MCF 10A (cell line): ENCODE measurements around the gene OTUD5. TPM values are rescaled to one million over a fixed set of nuclear protein-coding genes. Genes with fewer than 3 reads are reported as not detected.

ENCODE experiments used
- BruUV-seq: library from RNA; stranded (reverse); fragments of 400-500 nt; replicated peaks from 2 replicates; lab custom pipeline; 2021; lab: Mats Ljungman, UMichigan
- CTCF ChIA-PET: fragments of 300-600 bp; sonication (Branson Sonifier 250); formaldehyde crosslinking; extraction: SDS; loops from one replicate; lab custom pipeline; 2021; ENCODE audit warnings: antibody characterized with exemption, inconsistent platforms; lab: Yijun Ruan, JAX
- POLR2A ChIA-PET: fragments of 300-600, 350-650 bp; sonication (Branson Sonifier 250); formaldehyde crosslinking; extraction: SDS; loops from one replicate; lab custom pipeline; 2020; ENCODE audit warnings: antibody characterized with exemption, inconsistent platforms; lab: Yijun Ruan, JAX
- DNase-seq: peaks from one replicate; pipeline ENCODE4 v3.0.0-alpha.2; 2018; ENCODE audit not compliant: unreplicated experiment
- H3K27ac Mint-ChIP-seq: one replicate; pipeline ENCODE4 v1.8.0; 2022; ENCODE audit warnings: mild to moderate bottlenecking, low read depth, mixed read lengths; ENCODE audit not compliant: unreplicated experiment
- H3K27me3 Mint-ChIP-seq: one replicate; pipeline ENCODE4 v1.8.0; 2022; ENCODE audit warnings: mixed read lengths; ENCODE audit not compliant: insufficient read depth, unreplicated experiment
- H3K36me3 Mint-ChIP-seq: one replicate; pipeline ENCODE4 v1.8.0; 2022; ENCODE audit warnings: mild to moderate bottlenecking, moderate library complexity, mixed read lengths; ENCODE audit not compliant: insufficient read depth, unreplicated experiment
- H3K4me1 Mint-ChIP-seq: one replicate; pipeline ENCODE4 v1.8.0; 2022; ENCODE audit warnings: mixed read lengths; ENCODE audit not compliant: insufficient read depth, unreplicated experiment
- H3K4me3 Mint-ChIP-seq: one replicate; pipeline ENCODE4 v1.8.0; 2022; ENCODE audit warnings: mild to moderate bottlenecking, moderate library complexity, mixed read lengths; ENCODE audit not compliant: unreplicated experiment
- H3K9me3 Mint-ChIP-seq: one replicate; pipeline ENCODE4 v1.8.0; 2022; ENCODE audit warnings: mixed read lengths; ENCODE audit not compliant: unreplicated experiment
- CTCF ChIP-seq: fragments of 200-600 bp; IDR thresholded peaks from one replicate; pipeline ENCODE4 v1.8.0; 2022; ENCODE audit warnings: antibody characterized with exemption, mild to moderate bottlenecking; ENCODE audit not compliant: unreplicated experiment
- intact Hi-C: fragments of 100-400 bp; cut with micrococcal nuclease; formaldehyde crosslinking; loops from 2 replicates; pipeline ENCODE4 v1.14.1; 2022
- total RNA-seq: library from RNA; stranded (reverse); gene quantifications from 2 replicates; pipeline ENCODE4 v1.2.3, GENCODE V29; 2022

Gene OTUD5
- total RNA-seq, 1 experiment from 2014 or later = 38.7 TPM

DNA sequence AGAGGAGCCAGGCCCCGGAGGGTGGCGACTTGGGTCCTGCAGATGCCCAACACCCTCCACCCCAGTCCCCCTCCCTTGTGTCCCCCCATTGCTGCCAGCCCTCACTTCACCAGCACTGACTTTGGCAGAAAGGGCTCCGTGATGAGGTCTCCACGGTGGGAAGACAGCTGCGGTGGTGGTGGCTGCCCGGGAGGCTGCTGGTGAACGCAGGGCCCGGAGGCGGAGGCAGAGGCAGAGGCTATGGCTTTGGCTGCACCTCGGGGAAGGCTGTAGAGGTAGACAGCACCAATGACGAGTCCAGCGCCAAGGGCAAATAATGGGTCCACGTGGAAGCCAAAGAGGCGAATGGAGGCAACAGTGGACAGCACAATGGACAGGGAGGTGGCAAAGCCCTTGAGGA is 52.8 kb downstream of the OTUD5 start:
- DNase-seq = no peak

GRCh38 chrX:48904180-48904579 is 53.2 kb downstream of the OTUD5 start:
- no peak for DNase-seq
- CTCF ChIA-PET = interaction anchor here (0.7 to 0.9 kb wide), 2 partner anchors 11 to 13 kb away, joined by 3 to 6 read pairs; no protein-coding TSS in a partner anchor
- POLR2A ChIA-PET = interaction anchor here (0.5 to 1.4 kb wide), 2 partner anchors 8 to 12 kb away, joined by 4 to 5 read pairs; partner anchors contain the start of gene SLC35A2
- intact Hi-C loops = no loop called here
- Mint-ChIP-seq H3K36me3 (peaks cover 59% of the 10 kb centered on the region), H3K27ac (no peak overlapping the region), H3K9me3 (no peaks in the 10 kb centered on the region), H3K27me3 (no peaks in the 10 kb centered on the region), H3K4me1 (no peaks in the 10 kb centered on the region), H3K4me3 (no peak overlapping the region)
- no TSS peak for BruUV-seq
- TF ChIP-seq CTCF = no peak

More for the DNA sequence above, 52.8 kb downstream of the OTUD5 start:
- TF ChIP-seq CTCF = no peak
- H3K9me3 Mint-ChIP-seq = no peaks in the 10 kb centered on the region
- H3K36me3 Mint-ChIP-seq = peaks cover 55% of the 10 kb centered on the region
- H3K27me3 Mint-ChIP-seq = no peaks in the 10 kb centered on the region
- POLR2A ChIA-PET = no interaction called here
- H3K4me1 Mint-ChIP-seq = no peaks in the 10 kb centered on the region
- intact Hi-C loops = no loop called here
- no peak overlapping the region for H3K4me3 Mint-ChIP-seq
- no TSS peak for BruUV-seq
- CTCF ChIA-PET = no interaction called here
- H3K27ac Mint-ChIP-seq = no peak overlapping the region

DNA sequence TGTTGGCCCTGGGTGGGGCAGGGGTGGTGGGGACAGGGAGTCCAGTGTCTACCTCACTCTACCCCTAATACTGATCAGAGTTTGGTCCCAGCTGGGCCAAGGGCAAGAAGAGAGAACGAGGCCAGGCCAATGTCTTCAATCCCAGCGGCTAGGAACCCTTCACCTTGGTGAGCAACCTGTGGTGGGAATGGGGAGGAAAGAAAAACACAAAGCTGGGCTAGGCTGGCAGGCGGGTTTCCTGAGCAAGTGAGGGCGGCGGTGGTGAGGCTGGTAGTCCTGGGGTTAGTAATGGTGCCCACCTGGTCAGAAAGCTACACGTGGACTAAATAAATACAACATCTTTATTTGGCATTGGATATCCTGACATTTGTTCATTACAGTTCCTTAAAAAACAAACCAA is 54.1 kb downstream of the OTUD5 start:
- no peak for DNase-seq
- no peak overlapping the region for H3K27ac Mint-ChIP-seq
- POLR2A ChIA-PET = interaction anchor here (1.4 to 1.5 kb wide), 2 partner anchors 9 to 12 kb away, joined by 5 read pairs; partner anchors contain the start of gene SLC35A2
- CTCF ChIA-PET = interaction anchor here (0.6 to 1.1 kb wide), 5 partner anchors 8 to 142 kb away, joined by 3 to 6 read pairs (median 4); partner anchors contain the start of genes GLOD5 and SLC35A2
- H3K4me3 Mint-ChIP-seq = no peak overlapping the region
- H3K27me3 Mint-ChIP-seq = no peaks in the 10 kb centered on the region
- H3K9me3 Mint-ChIP-seq = no peaks in the 10 kb centered on the region
- TF ChIP-seq CTCF = no peak
- no TSS peak for BruUV-seq
- H3K36me3 Mint-ChIP-seq = peaks cover 56% of the 10 kb centered on the region
- intact Hi-C loops = no loop called here
- no peaks in the 10 kb centered on the region for H3K4me1 Mint-ChIP-seq

DNA sequence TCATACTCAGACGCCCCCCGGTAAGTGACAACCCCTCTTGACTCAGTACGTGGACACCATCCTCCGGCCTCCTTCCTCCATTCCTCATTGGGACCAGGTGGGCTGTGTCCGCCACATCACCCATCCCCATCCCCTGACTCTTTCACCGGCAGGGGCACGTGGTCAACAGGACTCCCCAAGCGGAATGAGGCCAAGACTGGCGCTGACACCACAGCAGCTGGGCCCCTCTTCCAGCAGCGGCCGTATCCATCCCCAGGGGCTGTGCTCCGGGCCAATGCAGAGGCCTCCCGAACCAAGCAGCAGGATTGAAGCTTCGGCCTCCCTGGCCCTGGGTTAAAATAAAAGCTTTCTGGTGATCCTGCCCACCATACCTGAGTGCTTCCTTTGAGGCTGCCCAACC is 54.6 kb downstream of the OTUD5 start:
- H3K27me3 Mint-ChIP-seq = no peaks in the 10 kb centered on the region
- no peak overlapping the region for H3K27ac Mint-ChIP-seq
- peaks cover 51% of the 10 kb centered on the region for H3K36me3 Mint-ChIP-seq
- H3K4me3 Mint-ChIP-seq = no peak overlapping the region
- ChIA-PET CTCF (interaction anchor here (0.6 to 1.1 kb wide), 3 partner anchors 9 to 141 kb away, joined by 3 to 4 read pairs (median 4); partner anchors contain the start of genes GLOD5 and SLC35A2), POLR2A (interaction anchor here (1.4 to 1.5 kb wide), 2 partner anchors 9 to 12 kb away, joined by 5 read pairs; partner anchors contain the start of gene SLC35A2)
- intact Hi-C loops = no loop called here
- no peak for DNase-seq
- no peaks in the 10 kb centered on the region for H3K9me3 Mint-ChIP-seq
- H3K4me1 Mint-ChIP-seq = no peaks in the 10 kb centered on the region
- no peak for TF ChIP-seq CTCF
- no TSS peak for BruUV-seq
